ENCODE data around the gene ADARB1. TPM values are rescaled to one million over a fixed set of nuclear protein-coding genes. Genes with fewer than 3 reads are reported as not detected.

The ADARB1 gene
- total and polyA plus RNA-seq, 2 of the 4 experiments (the other 2 are of a cell fraction), result 39.8 to 47.3 TPM

DNA sequence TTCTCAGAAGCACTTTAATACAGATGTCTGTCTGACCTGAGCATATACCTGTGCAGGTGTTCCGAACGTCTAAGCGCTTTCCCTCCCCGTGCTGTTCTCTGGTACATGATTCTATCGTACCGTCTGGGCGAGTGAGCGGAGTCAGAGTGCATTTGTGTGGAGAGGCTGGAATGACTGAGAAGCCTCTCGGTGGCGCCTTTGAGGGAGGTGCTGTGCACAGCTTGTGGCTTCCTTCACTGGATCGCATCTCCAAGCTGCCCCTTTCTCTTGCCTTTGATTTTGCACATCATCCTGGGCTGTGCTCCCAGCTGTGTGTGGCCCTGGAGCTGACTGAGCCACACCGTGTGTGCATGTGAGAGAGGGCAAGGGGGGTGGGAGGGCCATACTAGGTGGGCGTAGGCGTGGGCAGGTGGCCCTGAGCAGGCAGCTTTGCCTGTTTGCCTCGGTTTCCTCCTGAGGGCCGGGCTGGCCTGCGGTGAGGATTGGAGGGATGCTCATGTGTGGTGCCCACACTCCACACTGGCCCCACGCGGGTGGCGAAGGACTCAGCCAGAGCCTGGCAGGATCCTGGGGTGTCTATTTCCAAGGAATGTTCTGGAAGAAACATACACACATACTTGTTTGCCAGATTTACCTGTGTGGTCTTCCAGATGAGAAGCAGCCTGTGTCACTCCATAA, 105.3 kb downstream of the ADARB1 start:
- H4K5ac ChIP-seq (ENCODE audit: low read depth, low read length), result no peak overlapping the region
- H2BK5ac ChIP-seq (ENCODE audit: low read depth, low read length, poor library complexity, severe bottlenecking), result no peak overlapping the region
- no peak overlapping the region for H2BK15ac ChIP-seq (ENCODE audit: low read depth, low read length)
- H4K20me1 ChIP-seq (ENCODE audit: insufficient read depth, low read length), result peaks cover 24% of the 10 kb centered on the region
- H2BK120ac ChIP-seq (ENCODE audit: low read depth, low read length), result no peak overlapping the region
- H3K56ac ChIP-seq (ENCODE audit: extremely low read depth, insufficient read depth, low read length), result no peak overlapping the region
- BruUV-seq (replicated peaks), result no TSS peak
- H3K23ac ChIP-seq (ENCODE audit: low read depth, low read length), result no peak overlapping the region
- intact Hi-C loops (cut with micrococcal nuclease), result no loop called here
- no peak overlapping the region for H3K4me2 ChIP-seq (ENCODE audit: low read depth, low read length)
- no peak overlapping the region for H2AK5ac ChIP-seq (ENCODE audit: low read depth, low read length)
- H3K9me3 ChIP-seq (ENCODE audit: control insufficient read depth, insufficient read depth, low read length), result no peaks in the 10 kb centered on the region
- H3K27ac ChIP-seq (ENCODE audit: insufficient read depth, low read length), result no peak overlapping the region
- peaks cover 6% of the 10 kb centered on the region for H3K4me1 ChIP-seq (ENCODE audit: control insufficient read depth, insufficient read depth, low read length)
- no peak overlapping the region for H4K8ac ChIP-seq (ENCODE audit: low read depth in 2 of 2, low read length in 2 of 2)
- 86% methylated on average over 8 of the region's 20 CpGs; no CpG with 5 or more reads in 1 of the 2 experiments for WGBS, 2 experiments (ENCODE audit: extremely low coverage in 2 of 2, insufficient read length in 1 of 2)
- no peaks in the 10 kb centered on the region for H3K27me3 ChIP-seq (ENCODE audit: control insufficient read depth, insufficient read depth, low read length)
- dilution Hi-C loops (cut with HindIII; ENCODE audit: low sequenced_read_pairs, unreplicated experiment), result no loop called here
- no peak overlapping the region for H3K14ac ChIP-seq (replicated peaks; ENCODE audit: low read depth, low read length)
- CTCF ChIA-PET, result no interaction called here
- POLR2A ChIA-PET (ENCODE audit: unreplicated experiment), result no interaction called here
- H2AK9ac ChIP-seq (replicated peaks; ENCODE audit: low read depth, low read length, poor library complexity), result no peak overlapping the region
- H3K18ac ChIP-seq (ENCODE audit: low read depth, low read length), result no peak overlapping the region
- no peak overlapping the region for H3K9ac ChIP-seq (ENCODE audit: low read depth, low read length)
- no peak overlapping the region for H2BK20ac ChIP-seq (ENCODE audit: low read depth, low read length)
- H3K4me3 ChIP-seq (ENCODE audit: insufficient read depth, low read depth, low read length), result no peak overlapping the region
- ATAC-seq (ENCODE audit: low read depth), result no peak
- DNase-seq, result no peak
- peaks cover 38 to 58% of the 10 kb centered on the region in 2 experiments for H3K79me1 ChIP-seq (ENCODE audit: low read depth in 1 of 2, low read length in 2 of 2)
- no peak for TF ChIP-seq CEBPB (IDR thresholded peaks at IDR 0.05; ENCODE audit: low read depth, low read length)
- TF ChIP-seq MAFK (IDR thresholded peaks at IDR 0.05; ENCODE audit: low read depth, low read length), result no peak
- no peak for TF ChIP-seq RCOR1 (IDR thresholded peaks at IDR 0.05; ENCODE audit: insufficient replicate concordance, low read length)
- TF ChIP-seq MAZ (IDR thresholded peaks at IDR 0.05; ENCODE audit: borderline replicate concordance, low read depth, low read length), result no peak
- TF ChIP-seq, protein P1, sequence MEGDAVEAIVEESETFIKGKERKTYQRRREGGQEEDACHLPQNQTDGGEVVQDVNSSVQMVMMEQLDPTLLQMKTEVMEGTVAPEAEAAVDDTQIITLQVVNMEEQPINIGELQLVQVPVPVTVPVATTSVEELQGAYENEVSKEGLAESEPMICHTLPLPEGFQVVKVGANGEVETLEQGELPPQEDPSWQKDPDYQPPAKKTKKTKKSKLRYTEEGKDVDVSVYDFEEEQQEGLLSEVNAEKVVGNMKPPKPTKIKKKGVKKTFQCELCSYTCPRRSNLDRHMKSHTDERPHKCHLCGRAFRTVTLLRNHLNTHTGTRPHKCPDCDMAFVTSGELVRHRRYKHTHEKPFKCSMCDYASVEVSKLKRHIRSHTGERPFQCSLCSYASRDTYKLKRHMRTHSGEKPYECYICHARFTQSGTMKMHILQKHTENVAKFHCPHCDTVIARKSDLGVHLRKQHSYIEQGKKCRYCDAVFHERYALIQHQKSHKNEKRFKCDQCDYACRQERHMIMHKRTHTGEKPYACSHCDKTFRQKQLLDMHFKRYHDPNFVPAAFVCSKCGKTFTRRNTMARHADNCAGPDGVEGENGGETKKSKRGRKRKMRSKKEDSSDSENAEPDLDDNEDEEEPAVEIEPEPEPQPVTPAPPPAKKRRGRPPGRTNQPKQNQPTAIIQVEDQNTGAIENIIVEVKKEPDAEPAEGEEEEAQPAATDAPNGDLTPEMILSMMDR (conservative IDR thresholded peaks at IDR 0.05; ENCODE audit: low read depth, low read length), result no peak
- TF ChIP-seq MXI1 (IDR thresholded peaks at IDR 0.05; ENCODE audit: borderline replicate concordance, low read depth, low read length), result no peak
- TF ChIP-seq, protein P2, sequence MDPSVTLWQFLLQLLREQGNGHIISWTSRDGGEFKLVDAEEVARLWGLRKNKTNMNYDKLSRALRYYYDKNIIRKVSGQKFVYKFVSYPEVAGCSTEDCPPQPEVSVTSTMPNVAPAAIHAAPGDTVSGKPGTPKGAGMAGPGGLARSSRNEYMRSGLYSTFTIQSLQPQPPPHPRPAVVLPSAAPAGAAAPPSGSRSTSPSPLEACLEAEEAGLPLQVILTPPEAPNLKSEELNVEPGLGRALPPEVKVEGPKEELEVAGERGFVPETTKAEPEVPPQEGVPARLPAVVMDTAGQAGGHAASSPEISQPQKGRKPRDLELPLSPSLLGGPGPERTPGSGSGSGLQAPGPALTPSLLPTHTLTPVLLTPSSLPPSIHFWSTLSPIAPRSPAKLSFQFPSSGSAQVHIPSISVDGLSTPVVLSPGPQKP (IDR thresholded peaks at IDR 0.05; ENCODE audit: borderline replicate concordance, low read depth, low read length), result no peak
- TF ChIP-seq FOS (IDR thresholded peaks at IDR 0.05; ENCODE audit: low read depth, low read length), result no peak
- no peak for TF ChIP-seq SMC3 (IDR thresholded peaks at IDR 0.05; ENCODE audit: low read depth, low read length)
- no peak for TF ChIP-seq POLR2A (IDR thresholded peaks at IDR 0.05; ENCODE audit: low read depth, low read length)
- no peak for TF ChIP-seq CHD1 (IDR thresholded peaks at IDR 0.05; ENCODE audit: low read depth, low read length)
- no peak for TF ChIP-seq BHLHE40 (IDR thresholded peaks at IDR 0.05; ENCODE audit: low read depth, low read length)
- TF ChIP-seq, protein P3, sequence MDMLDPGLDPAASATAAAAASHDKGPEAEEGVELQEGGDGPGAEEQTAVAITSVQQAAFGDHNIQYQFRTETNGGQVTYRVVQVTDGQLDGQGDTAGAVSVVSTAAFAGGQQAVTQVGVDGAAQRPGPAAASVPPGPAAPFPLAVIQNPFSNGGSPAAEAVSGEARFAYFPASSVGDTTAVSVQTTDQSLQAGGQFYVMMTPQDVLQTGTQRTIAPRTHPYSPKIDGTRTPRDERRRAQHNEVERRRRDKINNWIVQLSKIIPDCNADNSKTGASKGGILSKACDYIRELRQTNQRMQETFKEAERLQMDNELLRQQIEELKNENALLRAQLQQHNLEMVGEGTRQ (IDR thresholded peaks at IDR 0.05; ENCODE audit: low read depth, low read length), result no peak
- H3K9me1 ChIP-seq (ENCODE audit: insufficient read depth, low read length), result peaks cover 15% of the 10 kb centered on the region
- no peak overlapping the region for H3K4ac ChIP-seq (ENCODE audit: low read depth, low read length)
- no peak overlapping the region for H4K91ac ChIP-seq (ENCODE audit: insufficient read depth, low read depth, low read length)
- in situ Hi-C loops (cut with MboI; ENCODE audit: low sequenced_read_pairs), result no loop called here
- H2AFZ ChIP-seq (replicated peaks; ENCODE audit: low read length, poor library complexity), result no peak overlapping the region
- peaks cover 60% of the 10 kb centered on the region for H3K36me3 ChIP-seq (ENCODE audit: control insufficient read depth, insufficient read depth, low read length)

All from IMR-90 (cell line).